ENCODE measurements around the gene TGFB2.

TGFB2 gene

DNA sequence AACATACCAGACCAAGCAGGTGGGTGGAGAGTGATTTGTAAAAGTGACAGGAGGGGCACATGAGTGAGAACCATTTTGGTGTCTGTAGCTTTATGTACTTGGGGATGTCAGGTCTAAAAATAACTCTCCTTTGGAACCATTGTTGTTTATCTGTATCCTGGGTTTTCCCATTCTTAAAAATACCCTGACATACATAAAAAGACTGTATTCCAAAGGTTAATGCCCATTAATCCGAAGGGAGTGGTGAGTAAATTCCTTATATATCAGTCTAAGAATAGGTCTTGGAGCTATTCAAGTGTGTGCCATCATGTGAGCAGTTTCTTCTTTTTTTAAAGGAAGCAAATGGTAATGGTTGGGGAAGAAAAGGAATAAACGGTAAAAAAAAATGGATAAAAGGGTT lies 117.5 kb downstream of the TGFB2 start:
- DNase-seq (ENCODE audit: low read depth): no peak

- no peak for DNase-seq (ENCODE audit: low read depth)
Measured at GRCh38 chr1:218463194-218464156, 118.3 kb downstream of the TGFB2 start.

GRCh38 chr1:218464871-218465270 lies 119.7 kb downstream of the TGFB2 start:
- DNase-seq (ENCODE audit: low read depth): no peak

DNA sequence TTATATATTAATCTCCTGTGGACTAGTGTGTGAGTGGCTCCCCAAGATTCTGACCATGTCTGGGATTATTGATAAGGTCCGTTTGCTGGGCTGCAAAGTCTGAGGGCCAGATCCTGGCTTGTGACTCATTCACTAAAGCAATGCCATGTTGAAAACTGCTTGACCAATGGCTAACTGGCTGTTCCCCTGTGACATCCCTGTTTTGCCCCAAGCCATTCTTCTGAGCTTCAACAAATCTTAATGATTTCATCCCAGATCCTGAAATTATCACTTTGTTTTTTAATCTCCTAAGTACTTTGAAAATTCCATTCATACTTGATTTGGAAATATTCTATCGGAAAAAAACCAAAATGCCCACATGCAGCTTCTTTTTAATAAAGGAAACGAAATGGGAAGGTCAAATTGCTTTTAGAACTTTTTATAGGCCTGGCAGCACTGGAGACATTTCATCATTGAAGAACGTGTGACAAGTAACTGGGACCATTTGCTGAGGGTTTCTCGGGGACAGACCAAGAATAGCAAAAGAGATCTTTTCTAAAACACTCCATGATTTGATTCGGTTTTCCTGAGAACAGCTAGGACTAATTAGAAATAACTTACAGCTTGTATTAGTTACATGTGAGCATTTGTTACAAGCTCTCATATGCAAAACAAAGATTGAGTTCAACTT lies 121.3 kb downstream of the TGFB2 start:
- DNase-seq (ENCODE audit: low read depth): no peak

DNA sequence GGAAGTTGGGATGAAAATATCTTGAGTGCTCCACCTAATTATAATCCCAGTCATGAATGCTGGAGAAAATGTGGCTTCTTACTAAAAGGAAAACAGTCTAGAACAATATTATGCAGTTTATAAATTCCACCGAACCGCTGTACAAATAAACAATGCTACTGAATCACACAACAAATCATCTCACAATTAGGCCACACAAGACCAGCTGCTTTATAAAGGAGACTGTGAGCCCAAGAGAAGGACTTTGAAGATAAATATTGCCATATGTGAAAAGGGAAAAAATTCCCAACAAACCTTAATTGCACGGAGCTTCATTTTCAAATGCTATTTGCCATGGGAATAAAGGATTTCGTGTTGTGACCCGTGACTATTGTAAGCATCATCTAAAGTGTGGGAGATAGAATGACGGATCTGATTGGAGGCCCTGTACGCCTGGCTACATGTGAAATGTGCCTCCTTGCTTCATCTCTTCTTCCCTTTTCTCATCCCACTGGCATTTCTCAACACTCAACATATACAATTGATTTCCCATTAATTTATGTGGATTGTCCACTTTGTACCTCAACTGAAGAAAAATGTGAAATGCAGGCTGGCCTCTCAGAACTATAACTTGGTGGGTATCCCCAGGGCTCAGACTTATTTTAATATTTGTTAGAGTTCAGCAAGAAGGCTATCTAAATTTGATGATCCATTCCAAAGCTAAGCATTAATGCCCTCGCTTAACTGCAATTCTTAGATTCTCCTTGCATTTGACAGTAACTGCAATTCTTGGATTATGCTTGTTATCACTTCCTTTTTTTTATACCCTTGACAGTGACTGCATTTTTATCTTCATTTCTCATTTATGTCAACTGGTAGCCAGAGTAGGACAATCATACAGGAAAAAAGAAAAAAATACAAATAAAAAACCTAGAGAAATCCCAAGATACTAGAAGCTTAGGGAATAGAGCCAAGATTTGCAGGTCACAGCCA lies 122.3 kb downstream of the TGFB2 start:
- DNase-seq (ENCODE audit: low read depth): no peak

DNA sequence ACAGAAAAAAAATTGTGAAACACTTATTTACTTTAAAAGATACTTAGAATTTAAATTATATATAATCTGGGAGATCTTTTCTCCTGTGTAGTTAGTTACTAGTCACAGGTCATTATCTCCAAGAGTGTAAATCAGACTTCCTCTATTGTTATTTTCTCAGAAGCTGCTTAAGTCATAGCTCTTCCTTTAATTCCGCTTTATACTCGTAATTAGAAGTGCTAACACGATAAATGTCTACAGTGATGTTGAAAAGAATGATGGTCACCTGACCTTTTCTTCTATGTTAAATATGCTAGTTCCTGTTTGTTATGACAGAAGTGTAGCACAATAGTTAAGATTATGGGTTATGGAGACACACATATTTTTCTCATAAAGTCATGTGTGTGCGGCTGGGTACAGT lies 123.6 kb downstream of the TGFB2 start:
- no peak for DNase-seq (ENCODE audit: low read depth)

DNA sequence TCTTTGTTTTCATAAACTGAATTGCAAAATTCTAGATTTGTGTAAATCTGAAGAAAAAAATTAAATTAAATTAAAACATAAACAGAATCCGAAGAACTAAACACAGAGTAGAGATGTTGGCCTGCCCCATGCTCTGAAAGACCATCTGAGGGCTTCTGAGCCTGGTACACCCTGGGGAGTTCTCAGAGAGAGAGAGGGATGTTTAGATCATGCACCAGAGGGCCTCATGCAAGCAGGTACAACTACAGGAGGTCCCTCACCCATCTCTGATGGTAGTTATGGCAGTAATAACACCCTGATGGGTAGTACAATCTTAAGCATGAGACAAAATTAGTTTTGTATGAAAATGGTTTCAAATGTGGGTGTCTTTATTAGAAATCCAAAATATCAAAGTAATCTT lies 127.7 kb downstream of the TGFB2 start:
- no peak for DNase-seq (ENCODE audit: low read depth)

GRCh38 chr1:218473522-218473921 lies 128.4 kb downstream of the TGFB2 start:
- DNase-seq (ENCODE audit: low read depth): no peak

GRCh38 chr1:218474128-218474527 lies 129.0 kb downstream of the TGFB2 start:
- DNase-seq (ENCODE audit: low read depth): no peak

- no peak for DNase-seq (ENCODE audit: low read depth)
Measured at GRCh38 chr1:218475275-218475674, 130.1 kb downstream of the TGFB2 start.

GRCh38 chr1:218475699-218476098 lies 130.6 kb downstream of the TGFB2 start:
- DNase-seq (ENCODE audit: low read depth): no peak

DNA sequence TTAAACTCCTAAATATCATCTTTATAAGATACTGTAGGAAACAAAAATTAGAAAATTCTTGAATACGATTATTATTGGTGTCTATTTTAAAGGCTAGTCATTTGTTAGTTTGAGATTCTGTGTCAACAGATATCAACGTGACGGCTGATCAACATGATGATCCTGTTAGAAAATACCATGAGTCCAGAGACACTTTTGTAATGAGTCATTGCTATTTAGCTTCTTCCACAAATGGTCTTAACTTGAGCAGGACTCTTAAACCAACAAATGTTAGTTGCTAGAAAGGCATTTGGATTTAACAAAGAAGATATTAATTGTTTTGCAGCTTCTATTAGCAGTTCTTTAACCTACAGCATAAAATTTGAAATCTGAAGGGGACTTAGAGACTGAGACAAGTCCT lies 131.2 kb downstream of the TGFB2 start:
- no peak for DNase-seq (ENCODE audit: low read depth)

- no peak for DNase-seq (ENCODE audit: low read depth)
Measured at GRCh38 chr1:218478336-218478735, 133.2 kb downstream of the TGFB2 start.

DNA sequence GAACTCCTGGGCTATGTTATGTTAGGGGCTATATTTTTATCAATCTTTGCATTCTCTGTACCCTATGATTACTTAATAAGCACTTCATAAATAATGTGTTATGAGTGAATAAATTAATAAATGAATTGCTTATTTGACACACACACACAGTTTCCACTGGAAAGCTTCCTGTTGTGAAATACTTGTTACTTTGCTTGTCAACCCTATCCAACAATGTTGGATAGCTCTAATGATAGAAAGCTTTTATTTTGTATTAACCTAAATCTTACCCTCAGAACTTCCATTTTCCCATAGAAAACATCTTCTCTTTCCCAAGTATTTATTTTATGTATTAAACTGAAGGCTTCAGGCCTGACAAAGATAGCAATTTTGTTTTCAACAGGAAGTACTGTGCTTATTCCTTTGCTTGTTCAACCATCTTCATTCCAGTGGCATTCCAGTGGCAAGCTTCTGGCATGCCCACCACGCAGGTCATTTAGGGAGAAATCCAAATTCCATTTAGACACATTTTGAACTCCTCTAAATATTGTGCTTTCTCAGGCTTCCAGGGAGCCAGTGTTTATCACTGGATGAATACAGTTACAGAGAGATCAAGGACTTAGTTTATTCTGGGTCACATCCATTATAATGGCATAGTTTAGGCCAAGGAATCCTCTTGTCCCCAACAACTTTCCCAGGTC lies 134.4 kb downstream of the TGFB2 start:
- no peak for DNase-seq (ENCODE audit: low read depth)

GRCh38 chr1:218480137-218480536 lies 135.0 kb downstream of the TGFB2 start:
- no peak for DNase-seq (ENCODE audit: low read depth)

- DNase-seq (ENCODE audit: low read depth): no peak
Measured at GRCh38 chr1:218480588-218481099, 135.5 kb downstream of the TGFB2 start.

DNA sequence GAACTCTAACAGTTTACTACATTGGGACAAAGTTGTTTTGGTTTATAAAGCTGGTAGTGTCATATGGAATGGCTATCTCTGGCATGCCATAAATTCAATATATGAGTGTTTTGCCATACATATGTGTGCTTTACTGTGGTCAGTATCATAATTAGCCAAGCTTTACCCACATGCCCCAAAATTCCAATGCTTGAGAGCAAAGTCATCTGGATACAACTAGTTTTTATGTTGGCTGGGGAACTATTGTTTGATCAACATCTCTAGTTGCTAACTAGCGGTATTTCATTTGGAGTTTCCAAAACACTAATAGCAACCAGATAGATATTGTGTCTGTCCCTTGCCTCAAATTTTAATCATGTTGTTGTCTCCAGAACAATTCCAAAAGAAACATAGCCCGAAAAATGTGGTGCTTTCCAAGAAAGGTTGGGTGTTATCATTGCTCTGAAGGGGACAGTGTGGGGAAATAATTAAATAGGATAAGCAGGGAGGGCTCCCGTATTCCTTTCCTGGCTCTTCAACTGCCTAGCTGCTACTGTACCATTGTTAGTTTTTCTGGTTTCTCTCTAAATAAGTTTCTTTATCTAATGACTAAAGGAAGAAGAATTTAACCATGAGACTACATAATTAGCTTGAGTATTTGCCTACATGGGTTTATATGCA lies 136.1 kb downstream of the TGFB2 start:
- no peak for DNase-seq (ENCODE audit: low read depth)

- no peak for DNase-seq (ENCODE audit: low read depth)
Measured at GRCh38 chr1:218482683-218483082, 137.5 kb downstream of the TGFB2 start.

GRCh38 chr1:218485241-218485928 lies 140.2 kb downstream of the TGFB2 start:
- no peak for DNase-seq (ENCODE audit: low read depth)

DNA sequence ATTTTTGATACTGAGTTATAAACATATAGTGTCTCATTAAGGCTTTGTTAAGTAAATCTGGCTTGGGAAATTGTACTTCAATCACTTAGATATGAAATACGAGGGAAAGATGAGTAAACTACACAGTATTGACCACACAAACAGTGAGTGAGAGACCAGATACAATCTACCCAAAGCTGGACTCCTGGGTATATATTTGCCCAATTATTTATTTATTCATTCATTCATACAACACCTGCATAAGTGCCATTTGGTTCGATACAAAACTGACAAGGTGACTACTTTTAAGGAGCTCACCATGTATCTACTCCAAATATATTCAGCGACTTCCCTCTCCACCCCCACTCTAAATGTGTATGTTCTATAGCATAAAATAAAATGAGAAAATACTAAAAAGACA lies 143.4 kb downstream of the TGFB2 start:
- no peak for DNase-seq (ENCODE audit: low read depth)

Data from activated gamma-delta T cell treated with anti-CD3 and anti-CD28 coated beads, Interleukin-2, amount 50 U/mL, for 16 hours (primary cell).